K562 (cell line): ENCODE results near the gene OPTN. TPM values are rescaled to one million over a fixed set of nuclear protein-coding genes. Genes with fewer than 3 reads are reported as not detected.

Experiments
- ARID4B ChIP-seq: sonication (generic); formaldehyde crosslinking; IDR thresholded peaks from 2 replicates; pipeline ENCODE4 v1.8.0; 2022; ENCODE audit warnings: mild to moderate bottlenecking, missing genetic modification reagents
- ASH1L ChIP-seq: fragments of 450-650 bp; IDR thresholded peaks from 2 replicates; pipeline ENCODE4 v1.6.1; 2018; ENCODE audit warnings: borderline replicate concordance, mild to moderate bottlenecking, low read depth; ENCODE audit not compliant: partially characterized antibody
- CBX1 ChIP-seq: sonication (generic); IDR thresholded peaks from 2 replicates; pipeline ENCODE4 v1.6.1; 2016; ENCODE audit warnings: antibody characterized with exemption, low read depth, mild to moderate bottlenecking
- CHD7 ChIP-seq: fragments of 200-600 bp; sonication (generic); IDR thresholded peaks from one replicate; pipeline ENCODE4 v1.6.1; 2012; ENCODE audit warnings: mild to moderate bottlenecking, low read depth, low read length, inconsistent platforms
- CREB1 ChIP-seq, 2 experiments: sonication (generic) in 1 of 2; formaldehyde crosslinking in 1 of 2; IDR thresholded peaks; 2 replicates each; pipeline versions ENCODE4 v1.6.1 to v1.8.0; 2012 to 2022; ENCODE audit warnings: inconsistent platforms in 1 of 2, mild to moderate bottlenecking in 1 of 2, missing genetic modification reagents in 1 of 2, moderate library complexity in 1 of 2
- ILK ChIP-seq: fragments of 450-650 bp; IDR thresholded peaks from 2 replicates; pipeline ENCODE4 v1.6.1; 2016; ENCODE audit warnings: missing genetic modification characterization, low read depth, mild to moderate bottlenecking, missing compliant biosample characterization, moderate library complexity, borderline replicate concordance
- LCOR ChIP-seq: sonication (generic); formaldehyde crosslinking; IDR thresholded peaks from 2 replicates; pipeline ENCODE4 v1.8.0; 2022; ENCODE audit warnings: mild to moderate bottlenecking, missing genetic modification reagents
- RBM25 ChIP-seq: fragments of 200-400 bp; formaldehyde crosslinking; IDR thresholded peaks from 2 replicates; pipeline ENCODE4 v1.6.1; 2018; ENCODE audit warnings: low read length, low read depth, moderate library complexity; ENCODE audit not compliant: severe bottlenecking
- ZNF253 ChIP-seq: fragments of 250-450 bp; sonication (Bioruptor Pico); conservative IDR thresholded peaks from 2 replicates; pipeline ENCODE4 v1.6.1; 2021; ENCODE audit warnings: mild to moderate bottlenecking
- ZNF282 ChIP-seq: sonication (generic); formaldehyde crosslinking; IDR thresholded peaks from 2 replicates; pipeline ENCODE4 v1.8.1; 2023; ENCODE audit warnings: missing genetic modification reagents
- polyA plus RNA-seq, 8 experiments: library from polyadenylated mRNA; depleted of rRNA in 4 of 8; stranded (reverse) in 5 of 8; unstranded in 3 of 8; fragments of >200 nt; fragmentation: Nextera tagmentation in 2 of 8; fragmentation: Illumina TruSeq in 1 of 8; extraction: Ambion mirVana in 2 of 8; extraction: Trizol in 1 of 8; gene quantifications; 2 replicates each; pipeline versions ENCODE4 v1.2.1 to v1.2.3, GENCODE V29; 2011 to 2014; ENCODE audit warnings: inconsistent platforms in 1 of 8, missing spikeins in 1 of 8
- total RNA-seq, 7 experiments: library from RNA; depleted of rRNA in 6 of 7; stranded (reverse); fragments of >200 nt in 6 of 7; fragmentation: Illumina TruSeq in 2 of 7; extraction: Trizol in 2 of 7; gene quantifications; 2 replicates each; pipeline versions ENCODE4 v1.2.1 to v1.2.3, GENCODE V29; 2011 to 2021; ENCODE audit warnings: low replicate concordance in 1 of 7

OPTN gene
- total and polyA plus RNA-seq, 9 of the 15 experiments (the other 6 are each of a cell fraction or from before 2014, with no cell fraction given) = 2.2 to 6.8 (median 5.0) TPM

DNA sequence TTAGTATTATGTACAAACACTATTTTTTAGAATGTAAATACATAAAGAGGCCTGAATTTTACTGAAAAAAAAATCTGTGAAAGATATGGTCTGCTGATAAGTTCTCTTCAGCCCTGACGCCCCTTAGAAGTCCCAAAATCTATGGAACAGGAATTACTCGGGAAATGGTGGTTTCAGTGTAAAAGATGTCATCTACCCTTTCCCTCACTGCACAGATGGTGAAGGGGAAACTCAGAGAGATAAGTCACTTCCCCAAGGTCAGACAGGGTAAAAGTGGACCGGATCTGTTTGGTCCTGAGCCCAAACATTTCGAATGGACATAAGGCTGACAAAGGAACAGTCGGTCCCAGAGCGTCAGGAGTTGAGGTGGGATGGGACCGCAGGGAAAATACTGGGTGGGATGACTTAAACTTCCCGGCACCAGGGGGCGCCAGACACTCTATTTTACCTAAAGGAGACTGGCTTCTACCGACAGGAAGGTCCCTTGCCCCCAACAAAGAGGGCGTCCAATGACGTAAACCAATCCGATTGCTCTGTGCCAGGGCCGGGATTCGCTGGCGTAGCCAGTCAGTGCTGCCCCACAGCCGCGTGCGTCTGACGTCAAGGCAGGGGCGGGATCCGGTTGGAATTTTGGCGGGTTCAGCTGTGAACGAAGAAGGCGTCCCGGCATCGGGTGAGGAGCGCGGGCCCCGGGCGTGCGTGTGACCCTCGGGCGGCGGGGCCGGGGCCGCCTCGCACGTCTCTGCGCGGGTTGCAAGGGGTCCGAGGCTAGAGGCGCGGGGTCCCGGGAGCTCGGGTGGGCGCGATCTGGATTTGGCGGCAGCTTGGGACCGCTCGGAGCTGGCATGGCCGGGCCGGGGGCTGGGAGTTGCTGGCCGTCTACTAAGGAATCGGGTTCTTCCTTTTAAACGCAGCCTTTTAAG lies 61.2 kb downstream of the OPTN start, which contains the start of gene MCM10 (continued):
- TF ChIP-seq CHD7 (no peak), ILK (tag) (no peak), LCOR (CRISPR knock-in tag) (peak; percentile 63; the same call in 1 of the 2 replicates), ARID4B (CRISPR knock-in tag) (peak; percentile 82), CREB1 (IDR thresholded peaks at IDR 0.05) (peak; percentile 93), CREB1 (CRISPR knock-in tag; IDR thresholded peaks at IDR 0.05) (peak; percentile 95), CBX1 (no peak), ZNF282 (CRISPR knock-in tag) (no peak), ASH1L (peak; percentile 57), RBM25 (peak; percentile 44), ZNF253 (CRISPR knock-in tag) (no peak)
